ENCODE results near the gene MOSMO. TPM values are rescaled to one million over a fixed set of nuclear protein-coding genes. Genes with fewer than 3 reads are reported as not detected.

The MOSMO gene
- polyA plus RNA-seq, 1 experiment, result 15.8 TPM

- Histone ChIP-seq H3K4me3 (ENCODE audit: low read depth, low read length) (no peak overlapping the region), H3K27me3 (ENCODE audit: control insufficient read depth, insufficient read depth, low read length) (no peaks in the 10 kb centered on the region), H3K27ac (ENCODE audit: low read depth, low read length) (no peak overlapping the region), H3K9me3 (ENCODE audit: control insufficient read depth, insufficient read depth, low read length) (no peaks in the 10 kb centered on the region)
- TF ChIP-seq CTCF (IDR thresholded peaks at IDR 0.05; ENCODE audit: low read depth, low read length), result no peak
- CTCF ChIA-PET, result interaction anchor here (1.0 to 3.7 kb wide), 2 partner anchors 27 to 51 kb away, joined by 3 to 41 read pairs; no protein-coding TSS in a partner anchor
- no peak for DNase-seq (ENCODE audit: low read depth, low spot score)
- POLR2A ChIA-PET, result no interaction called here
Observed at GRCh38 chr16:22050963-22051362, 43.1 kb downstream of the MOSMO start.

- H3K27me3 ChIP-seq (ENCODE audit: control insufficient read depth, insufficient read depth, low read length), result no peaks in the 10 kb centered on the region
- no peak for TF ChIP-seq CTCF (IDR thresholded peaks at IDR 0.05; ENCODE audit: low read depth, low read length)
- no peak overlapping the region for H3K4me3 ChIP-seq (ENCODE audit: low read depth, low read length)
- H3K9me3 ChIP-seq (ENCODE audit: control insufficient read depth, insufficient read depth, low read length), result no peaks in the 10 kb centered on the region
- H3K27ac ChIP-seq (ENCODE audit: low read depth, low read length), result no peak overlapping the region
- POLR2A ChIA-PET, result interaction anchor here (0.6 kb wide), 1 partner anchor 866 kb away, joined by 9 read pairs; no protein-coding TSS in a partner anchor
- DNase-seq (ENCODE audit: low read depth, low spot score), result no peak
- CTCF ChIA-PET, result no interaction called here
Observed at GRCh38 chr16:22052980-22053379, 45.1 kb downstream of the MOSMO start.

- H3K27me3 ChIP-seq (ENCODE audit: control insufficient read depth, insufficient read depth, low read length), result no peaks in the 10 kb centered on the region
- no peak for TF ChIP-seq CTCF (IDR thresholded peaks at IDR 0.05; ENCODE audit: low read depth, low read length)
- POLR2A ChIA-PET, result no interaction called here
- no peak for DNase-seq (ENCODE audit: low read depth, low spot score)
- CTCF ChIA-PET, result interaction anchor here (1.0 kb wide), 1 partner anchor 24 kb away, joined by 4 read pairs; no protein-coding TSS in a partner anchor
- H3K27ac ChIP-seq (ENCODE audit: low read depth, low read length), result no peak overlapping the region
- H3K4me3 ChIP-seq (ENCODE audit: low read depth, low read length), result no peak overlapping the region
- H3K9me3 ChIP-seq (ENCODE audit: control insufficient read depth, insufficient read depth, low read length), result no peaks in the 10 kb centered on the region
Observed at GRCh38 chr16:22053921-22054341, 46.0 kb downstream of the MOSMO start.

DNA sequence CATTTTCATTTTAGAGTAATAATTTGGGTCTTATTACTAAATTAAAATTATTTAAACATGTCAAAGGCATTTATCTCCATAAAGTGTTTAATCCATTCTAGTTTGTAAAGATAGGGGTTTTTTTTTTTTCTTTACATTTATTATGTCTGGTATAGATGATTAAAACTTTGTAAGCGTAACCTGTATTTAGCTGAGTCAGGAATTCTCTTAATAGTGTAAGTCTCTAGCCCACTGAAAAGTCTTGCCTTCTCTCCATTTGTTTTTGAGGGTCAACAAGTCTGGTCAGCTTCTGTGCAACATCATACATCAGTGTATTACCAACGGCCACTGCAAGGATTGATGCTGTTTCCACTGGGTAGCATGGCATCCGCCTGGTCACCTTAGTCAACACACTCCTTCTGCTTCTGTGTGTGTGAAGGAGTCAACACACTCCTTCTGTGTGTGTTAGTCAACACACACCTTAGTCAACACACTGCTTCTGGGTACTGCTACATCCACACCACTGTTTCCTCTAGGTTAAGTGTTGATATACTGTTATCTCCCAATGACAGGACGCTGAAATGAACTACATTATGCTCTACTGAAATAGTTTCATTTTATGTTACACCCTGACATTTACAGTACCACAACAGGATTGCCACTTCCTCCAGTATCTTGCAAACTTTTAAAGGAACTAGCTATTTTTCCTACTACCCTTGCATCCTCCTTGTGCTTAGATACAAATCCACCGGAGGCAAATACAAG is 47.1 kb downstream of the MOSMO start:
- ChIA-PET CTCF (interaction anchor here (1.3 to 5.5 kb wide), 2 partner anchors 10 to 23 kb away, joined by 4 to 46 read pairs; no protein-coding TSS in a partner anchor), POLR2A (no interaction called here)
- no peak overlapping the region for H3K4me3 ChIP-seq (ENCODE audit: low read depth, low read length)
- TF ChIP-seq CTCF (IDR thresholded peaks at IDR 0.05; ENCODE audit: low read depth, low read length), result no peak
- no peak for DNase-seq (ENCODE audit: low read depth, low spot score)
- no peak overlapping the region for H3K27ac ChIP-seq (ENCODE audit: low read depth, low read length)
- no peaks in the 10 kb centered on the region for H3K9me3 ChIP-seq (ENCODE audit: control insufficient read depth, insufficient read depth, low read length)
- H3K27me3 ChIP-seq (ENCODE audit: control insufficient read depth, insufficient read depth, low read length), result no peaks in the 10 kb centered on the region

GRCh38 chr16:22055881-22056280 is 48.0 kb downstream of the MOSMO start:
- ChIA-PET CTCF (interaction anchor here (1.3 to 5.5 kb wide), 2 partner anchors 10 to 22 kb away, joined by 4 to 46 read pairs; no protein-coding TSS in a partner anchor), POLR2A (no interaction called here)
- no peak for TF ChIP-seq CTCF (IDR thresholded peaks at IDR 0.05; ENCODE audit: low read depth, low read length)

More at GRCh38 chr16:22055881-22056280, 48.0 kb downstream of the MOSMO start:
- no peak overlapping the region for H3K27ac ChIP-seq (ENCODE audit: low read depth, low read length)
- H3K27me3 ChIP-seq (ENCODE audit: control insufficient read depth, insufficient read depth, low read length), result no peaks in the 10 kb centered on the region
- no peak overlapping the region for H3K4me3 ChIP-seq (ENCODE audit: low read depth, low read length)
- no peak for DNase-seq (ENCODE audit: low read depth, low spot score)
- no peaks in the 10 kb centered on the region for H3K9me3 ChIP-seq (ENCODE audit: control insufficient read depth, insufficient read depth, low read length)

Data from AG04450 (cell line).